H1 (cell line): ENCODE results near the gene CXXC5. TPM values are rescaled to one million over a fixed set of nuclear protein-coding genes. Genes with fewer than 3 reads are reported as not detected.

ENCODE experiments used
- CTCF ChIA-PET: fragments of 300-600 bp; sonication (Branson Sonifier 250); formaldehyde crosslinking; loops from one replicate; lab custom pipeline; 2021; ENCODE audit not compliant: partially characterized antibody; lab: Charles Lee
- POLR2A ChIA-PET: fragments of 300-600 bp; sonication (Branson Sonifier 250); formaldehyde crosslinking; loops from one replicate; lab custom pipeline; 2021; ENCODE audit warnings: inconsistent platforms; ENCODE audit not compliant: partially characterized antibody; lab: Charles Lee
- DNase-seq, 2 experiments: peaks; one replicate each; pipeline versions ENCODE4 v3.0.0 to v3.0.0-alpha.2; 2010 to 2022; ENCODE audit warnings: low spot score in 2 of 2, low read depth in 1 of 2, mixed read lengths in 1 of 2
- FAIRE-seq: peaks from 2 replicates; lab custom pipeline; 2011; peaks lifted over from hg19 to GRCh38; lab: Jason Lieb, UNC
- H2AFZ ChIP-seq: 2 replicates; pipeline ENCODE4 v1.8.1; 2012; ENCODE audit warnings: low read length, inconsistent platforms
- H2AK5ac ChIP-seq: 2 replicates; pipeline ENCODE4 v1.6.1; 2013; ENCODE audit warnings: low read depth, low read length
- H2BK120ac ChIP-seq: replicated peaks from 2 replicates; pipeline ENCODE3; 2013; ENCODE audit warnings: low read depth, low read length, inconsistent platforms
- H2BK12ac ChIP-seq: 2 replicates; pipeline ENCODE4 v1.6.1; 2013; ENCODE audit warnings: low read depth, low read length
- H2BK15ac ChIP-seq: 2 replicates; pipeline ENCODE4 v1.6.1; 2013; ENCODE audit warnings: low read length
- H2BK20ac ChIP-seq: 2 replicates; pipeline ENCODE4 v1.6.1; 2013; ENCODE audit warnings: low read length
- H2BK5ac ChIP-seq: 2 replicates; pipeline ENCODE4 v1.6.1; 2013; ENCODE audit warnings: low read depth, low read length
- H3K14ac ChIP-seq: 2 replicates; pipeline ENCODE4 v1.6.1; 2013; ENCODE audit warnings: inconsistent platforms; ENCODE audit not compliant: insufficient read length
- H3K18ac ChIP-seq: 2 replicates; pipeline ENCODE4 v1.6.1; 2013; ENCODE audit warnings: low read length; ENCODE audit errors: extremely low read depth
- H3K23ac ChIP-seq: 2 replicates; pipeline ENCODE4 v1.6.1; 2013; ENCODE audit warnings: inconsistent platforms; ENCODE audit not compliant: insufficient read length
- H3K23me2 ChIP-seq: 2 replicates; pipeline ENCODE4 v1.6.1; 2013; ENCODE audit warnings: low read depth, low read length
- H3K27ac ChIP-seq: 2 replicates; pipeline ENCODE4 v1.6.1; 2011; ENCODE audit warnings: low read depth, low read length, inconsistent platforms
- H3K27me3 ChIP-seq, 4 experiments: replicated peaks in 1 of 4; 1 replicate in 1 of 4; 2 replicates in 3 of 4; pipeline versions ENCODE4 v1.6.1 to v1.8.1; 2011 to 2013; ENCODE audit warnings: low read length in 3 of 4, mild to moderate bottlenecking in 3 of 4, inconsistent platforms in 2 of 4, mixed read lengths in 2 of 4, moderate library complexity in 1 of 4; ENCODE audit not compliant: control insufficient read depth in 3 of 4, insufficient read depth in 3 of 4; ENCODE audit errors: extremely low read depth in 1 of 4
- H3K36me3 ChIP-seq, 4 experiments: 2 replicates each; pipeline versions ENCODE4 v1.6.1 to v1.8.1; 2011 to 2013; ENCODE audit warnings: mild to moderate bottlenecking in 4 of 4, low read length in 3 of 4, moderate library complexity in 2 of 4, control low read depth in 1 of 4, inconsistent platforms in 1 of 4; ENCODE audit not compliant: insufficient read depth in 4 of 4, control insufficient read depth in 2 of 4
- H3K4ac ChIP-seq: replicated peaks from 2 replicates; pipeline ENCODE3; 2013; ENCODE audit warnings: low read length, low read depth, mixed read lengths, inconsistent platforms; ENCODE audit not compliant: insufficient read length
- H3K4me1 ChIP-seq, 4 experiments: replicated peaks in 1 of 4; 1 replicate in 1 of 4; 2 replicates in 3 of 4; pipeline versions ENCODE4 v1.6.1 to v1.8.1; 2011 to 2013; ENCODE audit warnings: low read length in 3 of 4, inconsistent platforms in 2 of 4, mixed read lengths in 1 of 4; ENCODE audit not compliant: insufficient read depth in 4 of 4, control insufficient read depth in 3 of 4
- H3K4me2 ChIP-seq, 2 experiments: 2 replicates each; pipeline versions ENCODE4 v1.6.1 to v1.8.1; 2011 to 2013; ENCODE audit warnings: low read depth in 2 of 2, low read length in 2 of 2, control low read depth in 1 of 2, inconsistent platforms in 1 of 2, mild to moderate bottlenecking in 1 of 2; ENCODE audit not compliant: insufficient read depth in 1 of 2
- H3K4me3 ChIP-seq, 4 experiments: fragments of 200-600, 300-600 bp in 1 of 4; sonication (generic), shearing (Covaris generic), sonication (Bioruptor Twin) in 1 of 4; 2 replicates each; pipeline versions ENCODE4 v1.5.1 to v1.8.1; 2011 to 2016; ENCODE audit warnings: low read length in 4 of 4, low read depth in 3 of 4, control low read depth in 2 of 4, inconsistent platforms in 2 of 4, mild to moderate bottlenecking in 2 of 4, mixed read lengths in 1 of 4, moderate library complexity in 1 of 4; ENCODE audit not compliant: insufficient read depth in 2 of 4; ENCODE audit errors: extremely low read depth in 1 of 4
- H3K56ac ChIP-seq: replicated peaks from 2 replicates; pipeline ENCODE3; 2013; ENCODE audit warnings: low read depth, mild to moderate bottlenecking, mixed read lengths, low read length, inconsistent platforms; ENCODE audit not compliant: insufficient read length
- H3K79me1 ChIP-seq: 2 replicates; pipeline ENCODE4 v1.6.1; 2013; ENCODE audit warnings: low read depth, low read length, control low read depth
- H3K79me2 ChIP-seq, 2 experiments: 2 replicates each; pipeline versions ENCODE4 v1.6.1 to v1.8.1; 2012 to 2013; ENCODE audit warnings: low read length in 2 of 2, mild to moderate bottlenecking in 2 of 2, inconsistent platforms in 1 of 2; ENCODE audit not compliant: insufficient read depth in 2 of 2, control insufficient read depth in 1 of 2
- H3K9ac ChIP-seq, 4 experiments: replicated peaks in 1 of 4; 1 replicate in 1 of 4; 2 replicates in 3 of 4; pipeline versions ENCODE4 v1.6.1 to v1.8.1; 2011 to 2013; ENCODE audit warnings: low read depth in 3 of 4, low read length in 3 of 4, control low read depth in 2 of 4, mild to moderate bottlenecking in 2 of 4, moderate library complexity in 2 of 4, inconsistent platforms in 1 of 4; ENCODE audit errors: extremely low read depth in 1 of 4
- H3K9me3 ChIP-seq, 2 experiments: 2 replicates each; pipeline versions ENCODE4 v1.6.1 to v1.8.1; 2012 to 2013; ENCODE audit warnings: mild to moderate bottlenecking in 2 of 2, moderate library complexity in 2 of 2, control low read depth in 1 of 2, inconsistent platforms in 1 of 2, low read depth in 1 of 2, low read length in 1 of 2, mixed read lengths in 1 of 2; ENCODE audit not compliant: insufficient read depth in 2 of 2
- H4K20me1 ChIP-seq, 2 experiments: replicated peaks in 1 of 2; 2 replicates each; pipeline versions ENCODE3 to v1.8.1; 2011 to 2013; ENCODE audit warnings: inconsistent platforms in 2 of 2, low read length in 2 of 2, mild to moderate bottlenecking in 1 of 2; ENCODE audit not compliant: insufficient read depth in 2 of 2, control insufficient read depth in 1 of 2
- H4K5ac ChIP-seq: 2 replicates; pipeline ENCODE4 v1.6.1; 2013; ENCODE audit warnings: low read length, low read depth, mixed read lengths, inconsistent platforms; ENCODE audit not compliant: insufficient read length
- H4K8ac ChIP-seq: 2 replicates; pipeline ENCODE4 v1.8.0; 2013; ENCODE audit warnings: mild to moderate bottlenecking, moderate library complexity, low read length, inconsistent platforms; ENCODE audit not compliant: insufficient read depth; ENCODE audit errors: extremely low read depth
- H4K91ac ChIP-seq: replicated peaks from 2 replicates; pipeline ENCODE3; 2013; ENCODE audit warnings: low read length, mixed read lengths, inconsistent platforms; ENCODE audit not compliant: insufficient read length
- BACH1 ChIP-seq: IDR thresholded peaks from 2 replicates; pipeline ENCODE4 v1.6.1; 2012; ENCODE audit warnings: low read length, improper control_type of control experiment
- CREB1 ChIP-seq: IDR thresholded peaks from 2 replicates; pipeline ENCODE4 v1.6.1; 2012; ENCODE audit warnings: inconsistent platforms
- FOSL1 ChIP-seq: IDR thresholded peaks from 2 replicates; pipeline ENCODE4 v1.6.1; 2011; ENCODE audit warnings: mild to moderate bottlenecking, low read depth, low read length, moderate library complexity; ENCODE audit not compliant: insufficient read depth
- HDAC2 ChIP-seq, 2 experiments: fragments of 300-600 bp in 1 of 2; sonication (generic) in 1 of 2; IDR thresholded peaks; 2 replicates each; pipeline ENCODE4 v1.6.1; 2011 to 2012; ENCODE audit warnings: low read depth in 2 of 2, low read length in 2 of 2, mild to moderate bottlenecking in 2 of 2, moderate library complexity in 2 of 2, borderline replicate concordance in 1 of 2, inconsistent platforms in 1 of 2
- JUN ChIP-seq: IDR thresholded peaks from 2 replicates; pipeline ENCODE4 v1.6.1; 2011; ENCODE audit warnings: low read depth, mild to moderate bottlenecking, improper control_type of control experiment, low read length
- KDM1A ChIP-seq: fragments of 200-600, 300-600 bp; sonication (generic); IDR thresholded peaks from 2 replicates; pipeline ENCODE4 v1.7.1; 2016; ENCODE audit warnings: mild to moderate bottlenecking, low read length, borderline replicate concordance
- KDM4A ChIP-seq: IDR thresholded peaks from one replicate; pipeline ENCODE4 v1.7.1; 2012; ENCODE audit warnings: low read depth, mild to moderate bottlenecking, moderate library complexity, low read length, inconsistent platforms; ENCODE audit not compliant: severe bottlenecking
- MAFK ChIP-seq: IDR thresholded peaks from 2 replicates; pipeline ENCODE4 v1.6.1; 2012; ENCODE audit warnings: low read depth, mild to moderate bottlenecking, improper control_type of control experiment, low read length
- POLR2AphosphoS5 ChIP-seq: IDR thresholded peaks from 2 replicates; pipeline ENCODE4 v1.6.1; 2011; ENCODE audit warnings: low read depth, low read length
- RFX5 ChIP-seq: IDR thresholded peaks from 2 replicates; pipeline ENCODE4 v1.6.1; 2011; ENCODE audit warnings: low read depth, low read length, improper control_type of control experiment, borderline replicate concordance
- SIX5 ChIP-seq: IDR thresholded peaks from 2 replicates; pipeline ENCODE4 v1.6.1; 2011; ENCODE audit warnings: mild to moderate bottlenecking, low read depth, low read length
- SRF ChIP-seq: IDR thresholded peaks from 2 replicates; pipeline ENCODE4 v1.6.1; 2011; ENCODE audit warnings: mild to moderate bottlenecking, low read depth, low read length, moderate library complexity
- SUZ12 ChIP-seq: fragments of 200-600 bp; sonication (generic); IDR thresholded peaks from 2 replicates; pipeline ENCODE4 v1.6.1; 2012; ENCODE audit warnings: mild to moderate bottlenecking, inconsistent platforms, low read length, moderate library complexity, mixed read lengths
- TAF1 ChIP-seq: IDR thresholded peaks from 2 replicates; pipeline ENCODE4 v1.6.1; 2011; ENCODE audit warnings: mild to moderate bottlenecking, low read depth, low read length
- TEAD4 ChIP-seq: IDR thresholded peaks from 2 replicates; pipeline ENCODE4 v1.6.1; 2012; ENCODE audit warnings: low read depth, low read length, inconsistent platforms, mixed read lengths
- WGBS, 2 experiments: shearing (Covaris generic) in 1 of 2; methylation state at CpG; one replicate each; pipeline versions ENCODE4 v1.1.6 to v1.1.7; 2013 to 2015; ENCODE audit warnings: low lambda C conversion rate in 2 of 2, mixed read lengths in 2 of 2, inconsistent platforms in 1 of 2, low coverage in 1 of 2, missing lambda C conversion rate in 1 of 2; ENCODE audit not compliant: insufficient replicate concordance in 2 of 2, insufficient coverage in 1 of 2, insufficient read length in 1 of 2; ENCODE audit errors: extremely low coverage in 1 of 2, missing lambda C conversion rate in 1 of 2; 5-methylcytosine and 5-hydroxymethylcytosine counted together
- polyA plus RNA-seq, 7 experiments: library from polyadenylated mRNA; depleted of rRNA in 3 of 7; stranded (reverse) in 5 of 7; unstranded in 2 of 7; fragments of >200 nt in 5 of 7; fragments of 200-250 nt in 2 of 7; gene quantifications; 1 replicate in 5 of 7; 2 replicates in 1 of 7; 4 replicates in 1 of 7; pipeline versions ENCODE4 v1.2.1 to v1.2.3, GENCODE V29; 2011 to 2013; ENCODE audit warnings: missing spikeins in 2 of 7, mixed read lengths in 2 of 7
- total RNA-seq: library from RNA; stranded (reverse); fragmentation: NEBNext Ultra II Directional; extraction: Animal tissue kit (Norgen Biotek cat#: 25700); gene quantifications from 2 replicates; pipeline ENCODE4 v1.2.1, GENCODE V29; 2021

The CXXC5 gene
- total and polyA plus RNA-seq, 2 of the 8 experiments (the other 6 are each of a cell fraction or from before 2014, with no cell fraction given), result 61.4 to 74.0 TPM

- no peak overlapping the region for H4K5ac ChIP-seq
- no peak overlapping the region for H3K4ac ChIP-seq
- no peaks in the 10 kb centered on the region for H3K9me3 ChIP-seq
- peak overlapping the region; percentile 46; the same call in 1 of the 2 replicates for H4K8ac ChIP-seq
- H3K4me2 ChIP-seq, result no peak overlapping the region
- ChIA-PET CTCF (interaction anchor here (1.4 to 5.5 kb wide), 2 partner anchors 26 to 46 kb away, joined by 3 to 38 read pairs; no protein-coding TSS in a partner anchor), POLR2A (interaction anchor here (5.2 kb wide), 1 partner anchor 12 kb away, joined by 20 read pairs; no protein-coding TSS in a partner anchor)
- H2BK20ac ChIP-seq, result no peak overlapping the region
- WGBS, 2 experiments, result 92% methylated on average over 22 of the region's 22 CpGs; no CpG with 5 or more reads in 1 of the 2 experiments
- H4K20me1 ChIP-seq, result peaks cover 33 to 49% of the 10 kb centered on the region in 2 experiments
- no peak overlapping the region for H3K56ac ChIP-seq
- no peak overlapping the region for H2AK5ac ChIP-seq
- H3K79me1 ChIP-seq, result peaks cover 22% of the 10 kb centered on the region
- DNase-seq (no peak), FAIRE-seq (no peak)
- H2BK15ac ChIP-seq, result no peak overlapping the region
- peaks cover 2 to 14% (median 10%) of the 10 kb centered on the region in 4 experiments; a peak in 5 of 8 replicates for H3K36me3 ChIP-seq
- no peak overlapping the region for H3K4me3 ChIP-seq
- H3K27me3 ChIP-seq, result no peaks in the 10 kb centered on the region
- H3K23me2 ChIP-seq, result no peaks in the 10 kb centered on the region
- H3K18ac ChIP-seq, result no peak overlapping the region
- H3K14ac ChIP-seq, result no peak overlapping the region
- H2BK5ac ChIP-seq, result no peak overlapping the region; the same call in 1 of the 2 replicates
- H3K23ac ChIP-seq, result no peak overlapping the region
- H3K4me1 ChIP-seq, result peaks cover 12 to 53% (median 42%) of the 10 kb centered on the region in 4 experiments
- H3K79me2 ChIP-seq, result peaks cover 0 to 23% of the 10 kb centered on the region in 2 experiments; a peak in 2 of 4 replicates
- no peak overlapping the region for H2BK12ac ChIP-seq
- no peak overlapping the region for H2AFZ ChIP-seq
- no peak overlapping the region for H4K91ac ChIP-seq
- no peak overlapping the region for H2BK120ac ChIP-seq
- H3K9ac ChIP-seq, result no peak overlapping the region
- H3K27ac ChIP-seq, result no peak overlapping the region
- TF ChIP-seq KDM4A (no peak), BACH1 (no peak), POLR2AphosphoS5 (no peak), FOSL1 (no peak), CREB1 (no peak), SIX5 (no peak), RFX5 (no peak), TAF1 (no peak), SUZ12 (no peak), JUN (no peak), TEAD4 (no peak), MAFK (no peak), SRF (no peak), KDM1A (no peak), HDAC2 (IDR thresholded peaks at IDR 0.05; ENCODE audit: borderline replicate concordance in 1 of 2, low read depth in 2 of 2, low read length in 2 of 2) (no peak)
Observed at GRCh38 chr5:139681112-139681458, 32.9 kb downstream of the CXXC5 start.
